Naive thymus-derived CD4-positive, alpha-beta T cell (primary cell): ENCODE measurements around the gene ZNF433. TPM values are rescaled to one million over a fixed set of nuclear protein-coding genes. Genes with fewer than 3 reads are reported as not detected.

ENCODE experiments used
- ATAC-seq: fragments of 150-1000 bp; cut with Tn5 transposase; 2 replicates; pipeline ENCODE4 v1.10.0; 2021; ENCODE audit warnings: mild to moderate bottlenecking, moderate library complexity
- CTCF ChIA-PET: fragments of 350-600 bp; sonication (Branson Sonifier 250); formaldehyde crosslinking; loops from one replicate; lab custom pipeline; 2021; ENCODE audit warnings: antibody characterized with exemption; lab: Charles Lee
- POLR2A ChIA-PET: fragments of 350-600 bp; sonication (Branson Sonifier 250); formaldehyde crosslinking; loops from one replicate; lab custom pipeline; 2021; ENCODE audit warnings: antibody characterized with exemption, inconsistent platforms; lab: Charles Lee
- DNase-seq, 9 donors: peaks; one replicate each; pipeline versions ENCODE4 v3.0.0 to v3.0.0-alpha.2; 2020 to 2022; ENCODE audit warnings: mixed read lengths in 1 of 9
- H3K27ac ChIP-seq: one replicate; pipeline ENCODE4 v1.7.0; 2013; ENCODE audit warnings: mild to moderate bottlenecking, low read depth, low read length, moderate library complexity
- H3K27me3 ChIP-seq, 2 donors: one replicate each; pipeline ENCODE4 v1.7.0; 2013; ENCODE audit warnings: low read length in 2 of 2, mild to moderate bottlenecking in 2 of 2, moderate library complexity in 2 of 2; ENCODE audit not compliant: control insufficient read depth in 2 of 2, insufficient read depth in 2 of 2
- H3K36me3 ChIP-seq, 3 experiments: 1 replicate in 2 of 3; 2 replicates in 1 of 3; pipeline ENCODE4 v1.7.0; 2013; ENCODE audit warnings: low read length in 3 of 3, mild to moderate bottlenecking in 3 of 3, moderate library complexity in 1 of 3; ENCODE audit not compliant: insufficient read depth in 3 of 3, control insufficient read depth in 2 of 3
- H3K4me1 ChIP-seq, 2 donors: one replicate each; pipeline ENCODE4 v1.7.0; 2013; ENCODE audit warnings: low read length in 2 of 2, mild to moderate bottlenecking in 2 of 2, moderate library complexity in 1 of 2; ENCODE audit not compliant: control insufficient read depth in 2 of 2, insufficient read depth in 2 of 2
- H3K4me3 ChIP-seq: 2 replicates; pipeline ENCODE4 v1.7.0; 2013; ENCODE audit warnings: mild to moderate bottlenecking, low read length
- H3K9me3 ChIP-seq, 3 experiments: 1 replicate in 2 of 3; 2 replicates in 1 of 3; pipeline ENCODE4 v1.7.0; 2013; ENCODE audit warnings: low read length in 3 of 3; ENCODE audit not compliant: control insufficient read depth in 2 of 3
- H3K27ac Mint-ChIP-seq, 9 donors: one replicate each; pipeline ENCODE4 v1.8.0; 2020 to 2022; ENCODE audit warnings: mixed read lengths in 9 of 9, mild to moderate bottlenecking in 8 of 9, moderate library complexity in 5 of 9, inconsistent platforms in 2 of 9
- H3K27me3 Mint-ChIP-seq, 5 donors: one replicate each; pipeline ENCODE4 v1.8.0; 2021 to 2022; ENCODE audit warnings: mixed read lengths in 5 of 5, mild to moderate bottlenecking in 1 of 5
- H3K36me3 Mint-ChIP-seq, 5 donors: one replicate each; pipeline ENCODE4 v1.8.0; 2020 to 2022; ENCODE audit warnings: mixed read lengths in 5 of 5, mild to moderate bottlenecking in 3 of 5, inconsistent platforms in 1 of 5
- H3K4me1 Mint-ChIP-seq, 7 donors: one replicate each; pipeline ENCODE4 v1.8.0; 2020 to 2022; ENCODE audit warnings: mixed read lengths in 7 of 7, mild to moderate bottlenecking in 3 of 7, inconsistent platforms in 1 of 7
- H3K4me3 Mint-ChIP-seq, 10 donors: one replicate each; pipeline ENCODE4 v1.8.0; 2020 to 2022; ENCODE audit warnings: mild to moderate bottlenecking in 10 of 10, mixed read lengths in 10 of 10, moderate library complexity in 6 of 10, inconsistent platforms in 2 of 10
- H3K9me3 Mint-ChIP-seq, 11 donors: one replicate each; pipeline ENCODE4 v1.8.0; 2020 to 2022; ENCODE audit warnings: mixed read lengths in 11 of 11, mild to moderate bottlenecking in 4 of 11, inconsistent platforms in 1 of 11, moderate library complexity in 1 of 11
- intact Hi-C, 2 donors: fragments of 100-400 bp; cut with micrococcal nuclease; formaldehyde crosslinking; loops; one replicate each; pipeline ENCODE4 v1.15.1; 2023
- polyA plus RNA-seq, 2 donors: library from polyadenylated mRNA; unstranded; fragments of 300-500 nt; fragmentation: Illumina TruSeq; gene quantifications; one replicate each; pipeline ENCODE4 v1.2.3, GENCODE V29; 2021
- total RNA-seq, 6 experiments: library from RNA in 5 of 6; stranded (reverse) in 5 of 6; gene quantifications; 1 replicate in 5 of 6; 2 replicates in 1 of 6; pipeline ENCODE4 v1.2.3 and lab custom pipeline; 2021 to 2026

Gene ZNF433
- total and polyA plus RNA-seq, 7 experiments from 2014 or later = 0.10 to 5.8 (median 1.3) TPM

- Mint-ChIP-seq H3K27ac (peak within 1 kb of the TSS; percentile 63 to 93 (median 84)), H3K4me3 (peak within 1 kb of the TSS; percentile 74 to 93 (median 90)), H3K27me3 (no peaks in the 10 kb centered on the region), H3K36me3 (peaks cover 0 to 17% (median 10%) of the 10 kb centered on the region in 5 donors), H3K9me3 (peaks cover 0 to 42% (median 13%) of the 10 kb centered on the region in 11 donors), H3K4me1 (peaks cover 0 to 19% (median 12%) of the 10 kb centered on the region in 7 donors)
- Histone ChIP-seq H3K36me3 (no peaks in the 10 kb centered on the region), H3K9me3 (peaks cover 0 to 18% (median 4%) of the 10 kb centered on the region in 3 experiments), H3K27me3 (no peaks in the 10 kb centered on the region), H3K27ac (peak within 1 kb of the TSS; percentile 70), H3K4me1 (peaks cover 0 to 7% of the 10 kb centered on the region in 2 donors), H3K4me3 (peak within 1 kb of the TSS; percentile 81)
- ChIA-PET CTCF (interaction anchor here (0.6 kb wide), 1 partner anchor 786 kb away, joined by 4 read pairs; no protein-coding TSS in a partner anchor), POLR2A (interaction anchor here (0.5 to 1.1 kb wide), 3 partner anchors 77 to 431 kb away, joined by 3 to 4 read pairs (median 3); no protein-coding TSS in a partner anchor)
- ATAC-seq (peak; percentile 97), DNase-seq (peak; percentile 35 to 77 (median 67))
- intact Hi-C loops = no loop called here
Observed at GRCh38 chr19:12064590-12065538, 29.4 kb upstream of the ZNF433 start, which contains the start of gene ZNF844. ZNF844 (plus strand) TSS chr19:12064731; CDS start chr19:12064874, 143 bp downstream.

- intact Hi-C loops = loop anchor here in 1 of 2 donors (5.0 to 10.0 kb wide), 2 partner anchors 68 to 289 kb away; no protein-coding TSS in a partner anchor
- no peak for ATAC-seq
- CTCF ChIA-PET = interaction anchor here (0.9 to 1.3 kb wide), 2 partner anchors 10 to 12 kb away, joined by 3 read pairs; no protein-coding TSS in a partner anchor
Observed at GRCh38 chr19:12055784-12056183, 20.3 kb upstream of the ZNF433 start.

GRCh38 chr19:12052497-12053169, 17.2 kb upstream of the ZNF433 start, which contains the start of gene ZNF878:
ZNF878 (minus strand) TSS chr19:12052961; CDS start chr19:12052801, 160 bp downstream.
- ChIA-PET CTCF (interaction anchor here (0.5 kb wide), 1 partner anchor 168 kb away, joined by 4 read pairs; no protein-coding TSS in a partner anchor), POLR2A (interaction anchor here (1.0 to 1.3 kb wide), 2 partner anchors 34 to 128 kb away, joined by 3 to 5 read pairs; partner anchors contain the start of gene ZNF700)
- H3K9me3 ChIP-seq = no peaks in the 10 kb centered on the region
- peak within 1 kb of the TSS; percentile 27 for H3K27ac ChIP-seq
- H3K4me3 ChIP-seq = peak within 1 kb of the TSS; percentile 61
- no peaks in the 10 kb centered on the region for H3K36me3 ChIP-seq
- H3K27me3 ChIP-seq = no peaks in the 10 kb centered on the region
- ATAC-seq = peak; percentile 87
- Mint-ChIP-seq H3K9me3 (peaks cover 0 to 16% (median 7%) of the 10 kb centered on the region in 11 donors), H3K27me3 (peaks cover 5 to 11% (median 9%) of the 10 kb centered on the region in 5 donors), H3K36me3 (peaks cover 0 to 11% (median 4%) of the 10 kb centered on the region in 5 donors), H3K4me1 (peaks cover 6 to 18% (median 13%) of the 10 kb centered on the region in 7 donors), H3K27ac (peak within 1 kb of the TSS in 7 of 9 donors; percentile 9 to 61 (median 53)), H3K4me3 (peak within 1 kb of the TSS; percentile 81 to 92 (median 86))
- DNase-seq = peak in 5 of 9 donors; percentile 24 to 40 (median 30)
- H3K4me1 ChIP-seq = peaks cover 5 to 10% of the 10 kb centered on the region in 2 donors
- intact Hi-C loops = loop anchor here in 1 of 2 donors (10.0 kb wide), 1 partner anchor 292 kb away; no protein-coding TSS in a partner anchor

More at GRCh38 chr19:12055784-12056183, 20.3 kb upstream of the ZNF433 start:
- Histone ChIP-seq H3K36me3 (no peaks in the 10 kb centered on the region), H3K4me3 (no peak overlapping the region), H3K27me3 (no peaks in the 10 kb centered on the region), H3K9me3 (no peaks in the 10 kb centered on the region), H3K4me1 (peaks cover 5 to 10% of the 10 kb centered on the region in 2 donors), H3K27ac (no peak overlapping the region)
- Mint-ChIP-seq H3K27ac (no peak overlapping the region), H3K27me3 (peaks cover 5 to 11% (median 9%) of the 10 kb centered on the region in 5 donors), H3K4me3 (no peak overlapping the region), H3K9me3 (peaks cover 0 to 9% (median 3%) of the 10 kb centered on the region in 11 donors), H3K4me1 (peaks cover 6 to 23% (median 19%) of the 10 kb centered on the region in 7 donors), H3K36me3 (peaks cover 0 to 7% (median 4%) of the 10 kb centered on the region in 5 donors)
- DNase-seq = no peak
- POLR2A ChIA-PET = interaction anchor here (0.7 kb wide), 1 partner anchor 21 kb away, joined by 4 read pairs; no protein-coding TSS in a partner anchor

GRCh38 chr19:12052091-12052496, 16.6 kb upstream of the ZNF433 start:
- H3K27me3 ChIP-seq = no peaks in the 10 kb centered on the region
- ChIA-PET POLR2A (interaction anchor here (1.0 to 1.3 kb wide), 2 partner anchors 35 to 128 kb away, joined by 3 to 5 read pairs; partner anchors contain the start of gene ZNF700), CTCF (interaction anchor here (0.5 kb wide), 1 partner anchor 167 kb away, joined by 4 read pairs; no protein-coding TSS in a partner anchor)
- H3K4me1 ChIP-seq = peaks cover 5 to 10% of the 10 kb centered on the region in 2 donors
- Mint-ChIP-seq H3K36me3 (peaks cover 0 to 11% (median 4%) of the 10 kb centered on the region in 5 donors), H3K4me1 (peaks cover 6 to 18% (median 13%) of the 10 kb centered on the region in 7 donors), H3K4me3 (peak overlapping the region; percentile 71 to 87 (median 82)), H3K27me3 (peaks cover 5 to 11% (median 9%) of the 10 kb centered on the region in 5 donors), H3K9me3 (peaks cover 0 to 18% (median 8%) of the 10 kb centered on the region in 11 donors), H3K27ac (peak overlapping the region in 4 of 9 donors; percentile 9 to 61 (median 35))
- ATAC-seq (peak; percentile 30), DNase-seq (peak in 1 of 9 donors; percentile 24)
- intact Hi-C loops = loop anchor here in 1 of 2 donors (10.0 kb wide), 1 partner anchor 293 kb away; no protein-coding TSS in a partner anchor
- no peak overlapping the region for H3K27ac ChIP-seq
- peak overlapping the region; percentile 61 for H3K4me3 ChIP-seq
- no peaks in the 10 kb centered on the region for H3K9me3 ChIP-seq
- H3K36me3 ChIP-seq = no peaks in the 10 kb centered on the region

GRCh38 chr19:12047868-12048267, 12.4 kb upstream of the ZNF433 start:
- H3K36me3 ChIP-seq = peaks cover 0 to 8% (median 0%) of the 10 kb centered on the region in 3 experiments
- DNase-seq (no peak), ATAC-seq (no peak)
- H3K4me3 ChIP-seq = no peak overlapping the region
- intact Hi-C loops = no loop called here
- H3K9me3 Mint-ChIP-seq = peaks cover 7 to 48% (median 34%) of the 10 kb centered on the region in 11 donors
- H3K4me1 Mint-ChIP-seq = peaks cover 6 to 11% (median 8%) of the 10 kb centered on the region in 7 donors
- no peak overlapping the region for H3K27ac Mint-ChIP-seq
- no peak overlapping the region for H3K4me3 Mint-ChIP-seq
- ChIA-PET CTCF (interaction anchor here (0.7 kb wide), 1 partner anchor 89 kb away, joined by 3 read pairs; no protein-coding TSS in a partner anchor), POLR2A (no interaction called here)
- H3K27ac ChIP-seq = no peak overlapping the region
- H3K27me3 ChIP-seq = no peaks in the 10 kb centered on the region
- peaks cover 18 to 33% (median 27%) of the 10 kb centered on the region in 5 donors for H3K36me3 Mint-ChIP-seq
- H3K4me1 ChIP-seq = peaks cover 2 to 10% of the 10 kb centered on the region in 2 donors
- peaks cover 4 to 6% (median 5%) of the 10 kb centered on the region in 5 donors for H3K27me3 Mint-ChIP-seq
- H3K9me3 ChIP-seq = peaks cover 0 to 31% (median 16%) of the 10 kb centered on the region in 3 experiments
